Activated naive CD4-positive, alpha-beta T cell (primary cell): ENCODE results near the gene DSTN.

Experiments
- DNase-seq, 4 experiments: peaks; one replicate each; lab custom pipeline; 2025; lab: John Stamatoyannopoulos, UW

Gene DSTN

GRCh38 chr20:17612287-17612991 lies 42.6 kb downstream of the DSTN start:
- no peak for DNase-seq

DNA sequence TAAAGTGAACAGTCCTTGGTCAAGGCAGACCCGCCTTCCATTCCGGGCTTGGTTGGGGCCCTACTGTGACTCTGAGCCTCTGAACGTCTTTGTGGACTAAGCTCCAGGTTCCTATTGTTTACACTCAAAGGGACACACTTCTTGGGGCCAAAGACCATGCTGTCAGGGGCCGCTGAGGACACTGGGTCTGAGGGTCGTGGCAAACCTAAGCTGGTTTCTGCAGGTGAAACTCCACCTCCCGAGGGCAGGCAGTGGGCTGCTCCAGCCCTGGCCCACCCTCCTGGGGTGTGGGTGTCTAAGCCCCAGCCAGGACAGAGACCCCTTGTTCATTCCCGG lies 43.1 kb downstream of the DSTN start:
- no peak for DNase-seq

DNA sequence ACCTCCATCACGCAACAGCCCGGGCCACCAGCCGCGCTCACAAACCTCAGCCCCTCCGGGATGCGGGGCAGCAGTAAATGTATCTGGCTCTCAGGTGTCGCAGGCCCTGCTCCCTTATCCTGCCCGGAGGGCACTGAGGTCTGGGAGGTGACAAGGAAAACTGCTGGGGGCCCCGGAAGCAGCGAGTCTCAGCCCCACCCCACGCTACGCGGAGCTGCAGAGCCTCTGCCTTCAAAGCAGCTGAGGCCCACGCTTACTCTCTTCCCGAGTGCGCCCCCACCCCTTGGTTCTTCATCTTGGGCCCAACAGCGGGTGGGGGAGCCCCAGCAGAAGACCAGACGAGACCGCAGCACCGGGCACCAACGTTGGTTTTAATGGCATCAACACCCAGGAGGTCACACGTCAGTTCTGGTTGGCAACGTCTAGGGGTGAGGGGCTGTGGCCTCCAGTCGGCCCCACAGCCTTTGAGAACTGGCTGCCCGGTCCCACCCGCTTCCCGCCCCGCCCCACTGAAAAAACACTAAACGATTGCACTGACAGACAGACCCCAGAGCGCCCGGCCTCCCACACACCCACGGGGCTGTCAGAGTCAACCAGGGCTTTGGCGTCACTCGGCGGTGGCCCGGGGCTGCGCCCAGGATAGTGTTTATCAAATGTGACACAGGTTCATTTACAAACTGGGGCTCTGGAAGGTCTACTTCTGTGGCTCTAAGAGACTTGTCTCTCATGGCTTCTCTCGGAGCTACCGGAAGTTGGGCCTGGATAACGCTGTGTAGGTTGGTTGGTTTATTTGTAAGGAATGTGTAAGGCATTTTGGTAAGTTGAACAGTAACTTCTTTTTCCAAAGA lies 43.7 kb downstream of the DSTN start:
- no peak for DNase-seq

- no peak for DNase-seq
These were observed 44.4 kb downstream of the DSTN start for GRCh38 chr20:17614176-17614811.

DNA sequence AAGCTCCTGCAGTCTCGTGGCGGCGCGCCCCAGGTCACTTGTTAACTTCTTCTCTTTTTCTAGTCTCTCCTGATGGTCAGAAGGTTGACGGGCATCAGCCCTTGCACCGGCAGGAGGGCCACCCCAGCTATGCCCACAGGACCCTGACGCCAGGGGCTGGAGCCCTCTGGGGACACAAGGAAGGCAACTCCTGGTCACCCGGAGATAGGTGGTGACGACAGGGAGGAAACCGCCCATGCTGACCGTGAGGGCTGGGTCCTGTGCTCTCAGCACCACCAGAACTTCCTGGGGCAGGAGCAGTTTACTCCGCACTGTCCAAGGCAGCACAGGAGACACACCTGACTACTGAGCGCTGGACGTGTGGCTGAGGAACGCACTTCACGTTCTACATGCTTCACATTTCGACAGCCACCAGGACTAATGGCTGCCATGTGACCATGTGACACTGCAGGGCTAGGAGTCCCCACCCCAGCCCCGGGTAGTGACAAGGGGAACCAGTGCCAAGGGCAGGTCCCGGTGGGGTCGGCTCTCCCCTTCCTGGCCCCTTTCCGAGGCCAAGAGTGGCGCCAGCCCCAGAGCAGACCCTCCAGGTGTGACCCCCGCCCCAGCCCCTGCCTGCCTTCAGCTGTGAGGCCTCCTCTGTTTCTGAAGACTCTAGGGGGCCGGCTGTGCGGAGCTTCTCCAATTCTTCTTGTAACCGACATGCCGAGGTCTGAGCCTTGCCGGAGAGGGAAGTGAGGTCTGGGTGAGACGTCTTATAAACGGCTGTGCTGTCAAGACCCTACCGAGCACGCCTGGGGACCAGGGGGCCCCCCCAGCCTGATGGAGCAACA lies 45.2 kb downstream of the DSTN start:
- DNase-seq = no peak

DNA sequence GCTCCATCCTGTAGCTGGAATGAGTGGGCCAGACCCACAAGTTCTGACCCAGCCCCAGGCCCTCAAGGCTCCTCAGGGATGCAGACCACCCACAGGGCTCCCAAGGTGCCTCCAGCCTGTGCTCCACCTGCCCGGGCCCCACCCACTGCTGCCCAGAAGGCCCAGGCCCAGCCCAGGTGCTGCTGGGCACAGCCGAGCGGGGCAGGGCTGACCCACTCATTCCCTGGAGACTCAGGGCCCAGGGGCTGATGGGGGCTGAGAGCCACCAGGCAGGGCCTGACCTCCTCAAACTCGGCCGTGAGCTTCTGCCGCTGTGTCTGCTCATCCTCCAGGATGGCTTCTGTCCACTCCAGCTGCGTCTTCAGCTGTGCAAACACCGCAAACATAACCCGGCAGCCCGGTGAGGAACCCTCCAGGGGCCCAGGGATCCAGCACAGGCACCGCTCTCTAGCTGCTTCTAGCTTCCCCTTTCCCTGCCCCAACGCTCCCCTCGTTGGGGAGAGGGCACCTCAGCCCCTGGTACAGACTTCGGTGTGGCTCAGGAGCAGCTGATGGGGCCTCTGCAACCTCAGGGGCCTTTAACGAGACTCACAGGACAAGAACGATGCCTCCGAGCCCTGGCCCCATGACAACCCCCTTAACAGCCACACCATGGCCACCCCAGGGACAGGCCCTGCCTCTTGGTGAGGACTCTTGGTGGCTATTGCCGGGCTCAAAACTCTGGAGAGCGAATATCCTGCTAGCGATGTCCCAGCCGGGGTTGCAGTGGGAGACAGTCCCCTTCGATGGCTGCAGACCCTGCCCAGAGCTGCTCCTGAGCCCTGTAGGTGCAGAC lies 46.0 kb downstream of the DSTN start:
- DNase-seq = no peak

GRCh38 chr20:17616480-17617211 lies 46.8 kb downstream of the DSTN start:
- DNase-seq = no peak

DNA sequence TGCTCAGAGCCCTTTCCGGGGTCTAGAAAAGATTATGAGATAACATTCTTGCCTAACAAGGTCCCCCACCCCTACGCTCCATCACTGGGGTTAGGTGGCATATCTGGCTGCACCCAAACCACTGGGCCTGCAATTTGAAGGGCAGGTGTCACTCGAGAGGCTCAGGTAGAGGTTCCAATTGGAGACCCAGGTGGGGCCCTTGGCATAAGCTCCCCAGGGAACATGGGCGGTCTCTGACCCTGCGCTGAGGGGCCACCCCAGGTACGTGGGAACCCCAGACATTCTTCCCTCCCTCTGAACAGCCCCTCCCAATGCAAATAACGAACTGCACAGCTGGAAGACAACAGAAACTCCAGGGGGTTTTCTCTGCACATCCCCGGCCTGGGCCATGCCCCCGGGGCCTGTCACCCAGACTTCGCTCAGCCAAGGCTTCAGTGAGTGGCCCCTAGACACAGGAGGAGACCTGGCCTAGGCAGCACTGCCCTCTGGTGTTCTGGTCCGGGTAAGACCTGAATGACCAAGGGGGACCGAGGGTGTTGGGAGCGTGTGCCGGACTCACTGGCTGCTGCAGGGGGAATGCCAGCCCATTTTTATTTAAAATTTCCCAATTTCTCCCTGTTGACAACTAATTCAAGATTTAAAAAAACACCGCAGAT lies 47.5 kb downstream of the DSTN start:
- DNase-seq = peak in 2 of 4 experiments; percentile 10 to 28

- DNase-seq = no peak
These were observed 48.2 kb downstream of the DSTN start for GRCh38 chr20:17617868-17618672.

DNA sequence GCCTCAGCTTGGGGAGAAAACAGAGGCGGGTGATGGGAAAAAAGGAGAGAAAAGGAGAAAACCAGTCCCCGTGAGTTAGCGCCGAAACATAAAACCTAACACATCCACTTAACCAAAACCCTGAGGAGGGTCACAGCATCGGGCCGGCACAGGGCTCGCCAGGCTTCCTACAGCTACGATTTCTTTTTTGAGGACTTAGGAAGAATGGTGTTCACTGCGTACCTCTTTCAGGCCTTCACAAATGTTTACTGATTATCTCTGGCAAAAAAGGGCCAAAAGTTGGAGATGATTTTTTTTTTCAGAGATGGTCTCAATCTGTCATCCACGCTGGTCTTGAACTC lies 48.8 kb downstream of the DSTN start:
- DNase-seq = no peak

- DNase-seq = no peak
These were observed 49.6 kb downstream of the DSTN start for GRCh38 chr20:17619351-17620093.

- no peak for DNase-seq
These were observed 50.7 kb downstream of the DSTN start for GRCh38 chr20:17620371-17621228.

DNA sequence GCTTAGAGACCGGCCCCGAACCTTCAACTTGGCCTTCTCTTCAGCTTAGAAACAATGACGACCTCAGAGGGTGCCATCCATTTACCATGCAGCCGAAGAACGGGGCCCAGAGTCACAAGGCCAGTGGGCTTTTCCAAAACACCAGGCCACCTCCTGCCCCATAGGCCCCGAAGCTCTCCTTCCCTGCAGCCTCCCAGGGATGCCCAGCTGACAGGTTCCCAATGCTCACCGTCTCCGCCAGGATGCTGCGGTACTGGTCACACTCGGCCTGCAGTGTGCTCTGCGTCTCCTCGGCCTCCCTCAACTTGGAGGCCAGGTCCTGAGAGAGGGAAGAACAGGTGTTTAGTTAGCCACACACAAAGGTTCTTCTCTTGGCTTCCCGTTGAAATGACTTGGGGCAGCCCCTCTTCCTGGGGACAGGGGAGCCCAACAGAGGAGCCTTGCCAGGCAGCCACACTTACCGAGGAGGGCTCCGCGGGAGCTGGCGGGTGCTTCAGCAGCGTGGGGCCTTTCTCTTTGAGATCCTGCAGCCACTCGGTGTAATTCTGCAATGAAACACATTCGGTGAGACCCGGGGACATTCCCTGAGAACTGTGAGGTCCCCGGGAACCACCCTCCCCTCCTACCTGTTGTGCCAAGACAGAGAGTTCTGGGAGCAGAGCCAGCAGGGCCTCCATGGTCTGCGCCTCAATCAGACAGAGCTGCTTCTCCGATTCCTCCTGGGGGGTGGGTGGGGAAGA lies 51.5 kb downstream of the DSTN start:
- no peak for DNase-seq

DNA sequence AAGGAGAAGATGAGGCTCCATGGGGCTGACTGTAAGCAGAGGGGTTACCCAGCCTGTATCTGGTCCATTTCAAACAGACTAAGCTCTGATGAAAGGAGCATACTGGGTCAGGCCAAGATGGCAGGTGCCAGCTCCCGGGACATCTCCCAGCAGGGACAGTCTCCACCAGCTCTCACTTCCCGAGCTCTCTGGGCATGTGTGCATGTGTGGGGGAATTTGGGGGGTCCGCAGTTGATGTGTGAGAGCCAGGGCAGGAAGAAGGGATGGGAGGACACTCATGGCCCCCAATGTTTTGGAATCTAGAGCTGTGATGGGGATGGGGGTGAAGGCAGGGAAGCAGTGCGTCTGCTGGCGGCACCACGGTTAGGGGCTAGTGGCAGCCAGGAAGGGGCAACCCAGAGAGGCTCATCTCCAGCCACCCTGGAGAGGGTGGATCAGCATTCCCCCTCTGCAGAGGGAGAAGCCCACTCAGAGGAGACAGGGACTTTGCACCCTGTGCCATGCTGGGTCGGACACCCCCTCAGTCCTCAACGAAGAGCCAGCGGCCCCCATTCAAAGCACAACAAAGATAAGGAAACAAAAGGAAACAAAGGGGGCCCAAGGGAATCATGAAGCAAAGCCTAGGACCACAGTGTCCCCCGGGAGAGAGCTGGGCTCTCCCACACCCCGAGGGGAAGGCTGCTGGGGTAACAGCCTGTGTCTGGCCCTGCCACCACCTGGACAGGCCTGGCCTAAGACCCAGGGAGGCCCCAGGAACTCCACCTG lies 52.4 kb downstream of the DSTN start:
- DNase-seq = no peak

GRCh38 chr20:17622851-17623508 lies 53.1 kb downstream of the DSTN start:
- no peak for DNase-seq

GRCh38 chr20:17624070-17624469 lies 54.2 kb downstream of the DSTN start:
- DNase-seq = no peak
